Glomerular visceral epithelial cell (primary cell): ENCODE measurements around the gene CS.
"Not testable (repeated sequence)": the region's sequence is repeated elsewhere in the genome, so short reads cannot be mapped to it uniquely, and the experiment has no call there.

ENCODE experiments used
- DNase-seq: peaks from one replicate; pipeline ENCODE4 v3.0.0-alpha.2; 2016; ENCODE audit errors: extremely low spot score

CS gene

GRCh38 chr12:56321027-56321426, 20.9 kb upstream of the CS start:
- no peak for DNase-seq

DNA sequence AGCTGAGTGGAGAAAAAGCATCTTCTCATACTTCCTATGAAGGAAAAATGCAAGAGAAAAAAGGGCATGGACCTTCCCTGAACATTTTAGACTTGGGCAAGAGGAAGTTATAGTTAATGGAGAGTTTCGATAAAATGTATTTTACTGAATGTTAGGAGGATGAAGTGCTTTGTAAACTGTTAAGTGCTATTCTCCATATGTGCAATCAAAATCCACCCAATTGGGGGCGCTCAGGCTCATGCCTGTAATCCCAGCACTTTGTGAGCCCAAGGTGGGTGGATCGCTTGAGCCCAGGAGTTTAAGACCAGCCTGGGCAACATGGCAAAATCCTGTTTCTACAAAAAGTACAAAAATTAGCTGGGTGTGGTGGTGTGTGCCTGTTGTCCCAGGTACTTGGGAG, 17.5 kb upstream of the CS start:
- no peak for DNase-seq

- peak; percentile 99 for DNase-seq
These were observed 15.7 kb upstream of the CS start, which contains the start of gene CNPY2 for GRCh38 chr12:56315622-56316473. Gene CNPY2, minus strand, starts transcription at chr12:56315988. Its CDS starts 771 bp downstream, at chr12:56315217.

- DNase-seq, result no peak
These were observed 15.1 kb upstream of the CS start for GRCh38 chr12:56315249-56315621.

GRCh38 chr12:56311003-56311402, 10.9 kb upstream of the CS start:
- no peak for DNase-seq

GRCh38 chr12:56308714-56309113, 8.6 kb upstream of the CS start:
- DNase-seq, result no peak

GRCh38 chr12:56307221-56307965, 7.3 kb upstream of the CS start:
- DNase-seq, result no peak

DNA sequence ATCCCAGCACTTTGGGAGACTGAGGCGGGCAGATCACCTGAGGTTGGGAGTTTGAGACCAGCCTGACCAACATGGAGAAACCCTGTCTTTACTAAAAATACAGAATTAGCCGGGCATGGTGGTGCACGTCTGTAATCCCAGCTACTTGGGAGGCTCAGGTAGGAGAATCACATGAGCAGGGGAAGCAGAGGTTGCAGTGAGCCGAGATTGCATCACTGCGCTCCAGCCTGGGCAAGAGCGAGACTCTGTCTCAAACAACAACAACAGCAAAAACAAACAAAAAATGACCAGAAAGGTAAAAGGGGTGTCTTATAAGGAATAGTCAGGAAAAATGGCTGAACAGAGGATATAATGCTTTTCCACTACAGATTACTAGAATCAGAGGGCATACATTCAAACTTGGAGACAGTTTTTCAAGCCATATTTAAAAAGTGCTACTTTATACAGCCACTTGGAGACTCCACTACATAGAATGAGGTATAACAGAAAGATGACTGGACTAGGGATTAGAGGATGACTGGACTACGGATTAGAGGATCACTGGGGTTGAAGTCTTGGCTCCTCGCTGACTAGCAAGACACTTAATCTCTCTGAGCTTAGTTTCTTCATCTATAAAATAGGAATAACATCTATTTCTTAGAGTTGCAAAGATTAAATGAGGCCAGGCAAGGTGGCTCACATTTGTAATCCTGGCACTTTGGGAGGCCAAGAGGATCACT, 4.9 kb upstream of the CS start:
- no peak for DNase-seq

- DNase-seq, result no peak
These were observed 4.1 kb upstream of the CS start for GRCh38 chr12:56304276-56304675.

DNA sequence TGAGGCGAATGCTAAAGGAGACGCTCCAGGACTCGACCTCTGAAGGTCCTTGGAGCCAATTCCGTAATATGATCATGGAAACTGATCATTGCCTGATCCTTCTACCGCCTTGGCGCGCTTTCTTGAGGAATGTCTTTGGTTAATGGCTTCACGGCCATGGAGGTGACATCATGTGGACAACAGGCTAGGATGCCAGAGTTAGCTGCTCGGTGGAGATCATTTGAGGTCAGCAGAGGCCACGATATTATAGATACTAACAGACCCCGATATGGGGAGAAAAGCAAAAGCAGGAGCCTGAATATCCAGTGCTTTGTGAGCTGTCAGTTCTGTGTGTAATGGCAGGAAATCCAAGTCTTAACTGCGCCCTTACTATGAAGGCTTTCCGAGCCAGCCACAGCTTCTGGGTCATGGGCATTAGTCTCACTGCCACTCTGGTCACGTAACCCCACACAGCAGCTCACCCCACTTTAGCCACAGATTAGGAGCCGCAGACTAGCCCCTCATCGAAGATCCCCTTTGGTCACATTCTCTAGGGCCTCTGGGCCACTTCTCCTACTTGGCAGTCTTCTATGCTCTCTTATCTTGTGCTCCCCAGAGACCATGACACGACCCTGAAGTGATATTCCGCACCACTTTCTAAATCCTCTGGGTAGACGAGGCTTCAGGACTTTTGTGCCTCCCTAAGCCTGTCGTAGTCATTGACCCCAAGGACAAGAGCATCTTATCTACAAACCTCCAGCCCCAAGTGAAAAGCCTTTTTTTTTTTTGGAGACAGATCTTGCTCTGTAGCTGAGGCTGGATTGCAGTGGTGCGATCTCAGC, 724 bp upstream of the CS start:
- no peak for DNase-seq

DNA sequence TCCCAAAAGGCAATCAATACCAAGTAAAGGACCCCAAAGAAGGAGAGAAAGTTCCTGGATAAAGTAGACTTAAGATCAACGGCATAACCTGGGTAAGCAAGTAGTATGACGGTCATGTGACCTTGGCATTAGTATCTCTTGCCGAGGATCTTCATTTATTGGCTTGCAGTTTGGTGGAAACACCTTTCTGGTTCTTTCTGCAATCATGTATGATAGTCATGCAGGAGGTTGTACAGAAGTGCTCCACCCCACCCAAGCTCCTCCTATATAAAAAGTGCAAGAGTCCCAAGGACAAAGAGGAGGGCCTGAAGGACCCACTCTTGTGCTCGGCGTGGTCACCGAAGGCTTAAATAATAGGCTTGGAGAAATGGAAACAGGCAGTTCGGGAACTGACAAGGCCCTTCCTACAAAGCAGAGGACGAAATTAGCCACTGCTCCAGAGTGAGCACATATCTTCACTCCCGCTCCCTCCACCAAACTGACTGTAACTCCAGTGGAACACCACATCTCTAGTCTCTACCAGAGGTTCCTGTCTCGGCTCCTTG, 750 bp downstream of the CS start:
- DNase-seq, result peak; percentile 40

- DNase-seq, result no peak
These were observed 1.3 kb downstream of the CS start for GRCh38 chr12:56298828-56299227.

DNA sequence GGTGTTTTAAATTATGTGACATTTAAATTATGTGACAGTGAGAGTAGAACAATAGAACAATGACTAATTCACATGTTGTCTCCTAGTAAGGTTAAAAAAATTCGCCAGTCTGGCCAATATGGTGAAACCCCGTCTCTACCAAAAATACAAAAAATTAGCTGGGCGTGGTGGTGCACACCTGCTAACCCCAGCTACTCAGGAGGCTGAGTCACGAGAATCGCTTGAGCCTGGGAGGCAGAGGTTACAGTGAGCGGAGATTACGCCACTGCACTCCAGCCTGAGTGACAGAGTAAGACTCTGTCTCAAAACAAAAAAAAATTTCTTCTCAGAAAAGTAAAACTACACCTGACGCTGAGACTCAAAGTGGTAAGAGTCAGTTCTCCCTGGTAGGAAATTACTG, 2.7 kb downstream of the CS start:
- no peak for DNase-seq

DNA sequence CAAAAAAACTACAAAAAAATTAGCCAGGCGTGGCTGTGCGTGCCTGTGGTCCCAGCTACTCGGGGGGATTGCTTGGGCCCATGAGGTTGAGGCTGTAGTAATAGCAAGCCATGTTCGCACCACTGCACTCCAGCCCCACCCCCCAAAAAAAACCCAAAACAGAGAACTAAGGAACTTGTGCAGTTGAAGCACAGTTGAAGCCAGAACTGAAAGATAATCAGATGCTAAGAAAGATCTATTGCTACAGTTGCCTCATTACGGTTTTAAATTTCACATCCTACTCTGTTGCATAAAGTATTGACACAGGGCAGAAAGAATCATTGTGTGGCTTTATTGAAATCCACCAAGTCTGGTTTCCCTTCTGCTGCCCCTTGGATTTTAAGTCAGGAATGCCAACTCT, 3.8 kb downstream of the CS start:
- DNase-seq, result no peak

DNA sequence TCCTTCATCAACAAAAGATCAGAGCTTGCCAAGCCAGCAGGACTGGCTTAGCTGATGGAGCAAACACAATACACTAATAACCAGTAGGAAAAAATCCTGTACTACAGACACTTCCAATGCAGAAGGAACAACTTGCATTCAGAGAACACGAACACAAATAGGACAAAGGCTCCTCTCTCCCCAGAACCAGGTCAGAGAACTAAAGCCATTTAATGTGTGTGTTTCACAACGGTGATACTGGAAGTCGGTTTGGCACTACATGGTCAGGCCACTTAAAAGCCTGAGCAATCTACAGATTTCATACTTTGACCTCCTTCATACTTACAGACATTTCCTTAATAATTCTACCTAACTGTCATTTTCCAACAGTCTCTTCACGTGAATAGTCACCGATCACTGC, 6.3 kb downstream of the CS start:
- no peak for DNase-seq

- no peak for DNase-seq
These were observed 11.3 kb downstream of the CS start for GRCh38 chr12:56288705-56289387.

GRCh38 chr12:56286044-56286830, 13.9 kb downstream of the CS start:
- no peak for DNase-seq

GRCh38 chr12:56284263-56284662, 15.9 kb downstream of the CS start:
- DNase-seq, result not testable (repeated sequence)

DNA sequence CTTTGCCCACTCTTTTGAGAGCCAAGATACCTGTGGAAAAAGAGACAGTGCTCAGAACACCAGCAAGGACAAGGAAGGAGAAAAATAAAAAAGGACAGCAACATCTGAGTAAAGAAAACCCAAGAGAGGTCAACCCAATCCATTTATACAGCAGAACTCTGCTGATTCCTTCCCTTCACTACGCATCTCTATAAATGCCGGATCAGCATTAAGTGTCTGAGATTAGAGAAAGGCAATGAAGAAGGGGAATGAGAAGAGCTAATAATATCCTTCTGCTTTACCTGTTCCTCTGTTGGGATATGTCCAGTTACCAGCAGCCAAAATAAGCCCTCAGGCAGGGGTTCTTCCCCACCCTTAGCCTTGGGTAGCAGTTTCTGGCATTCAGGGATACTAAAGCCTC, 17.6 kb downstream of the CS start:
- no peak for DNase-seq

DNA sequence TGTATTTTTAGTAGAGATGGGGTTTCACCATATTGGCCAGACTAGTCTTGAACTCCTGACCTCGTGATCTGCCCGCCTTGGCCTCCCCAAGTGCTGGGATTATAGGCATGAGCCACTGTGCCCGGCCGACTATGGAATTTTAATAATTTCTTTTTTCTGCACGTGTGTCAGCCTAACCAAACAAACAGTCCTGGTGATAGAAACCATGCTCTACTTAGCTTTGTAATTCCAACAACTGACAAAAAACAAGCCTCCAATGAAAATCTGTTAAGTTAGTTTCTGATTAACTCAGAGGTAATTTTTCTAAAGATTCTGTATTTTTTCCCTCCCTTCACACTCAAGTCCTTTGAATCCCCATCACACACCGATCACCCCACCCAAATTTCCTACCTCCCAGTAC, 18.1 kb downstream of the CS start:
- no peak for DNase-seq
